Measurements from ENCODE around the gene CAMTA1. TPM values are rescaled to one million over a fixed set of nuclear protein-coding genes. Genes with fewer than 3 reads are reported as not detected.

CAMTA1 gene
- total RNA-seq, 1 experiment from 2014 or later: 82.2 TPM

- Histone ChIP-seq H3K36me3 (ENCODE audit: control insufficient read depth, insufficient read depth, low read length) (no peaks in the 10 kb centered on the region), H3K27me3 (ENCODE audit: control insufficient read depth, insufficient read depth, low read length) (no peaks in the 10 kb centered on the region), H3K27ac (ENCODE audit: low read length) (no peak overlapping the region), H3K4me1 (ENCODE audit: control insufficient read depth, insufficient read depth, low read length) (no peaks in the 10 kb centered on the region), H3K9me3 (ENCODE audit: control insufficient read depth, insufficient read depth, low read depth, low read length) (no peaks in the 10 kb centered on the region), H3K4me3 (ENCODE audit: low read depth in 2 of 2, low read length in 2 of 2) (no peak overlapping the region)
- no TSS peak for BruUV-seq (replicated peaks)
- ATAC-seq: no peak
- in situ Hi-C loops (cut with HindIII; ENCODE audit: low pct_unique_long_range_greater_than_20kb, low sequenced_read_pairs) (no loop called here), intact Hi-C loops (cut with micrococcal nuclease; ENCODE audit: unreplicated experiment) (no loop called here)
- DNase-seq (ENCODE audit: low read depth, low spot score): no peak
- ChIA-PET POLR2A (interaction anchor here (0.6 kb wide), 1 partner anchor 170 kb away, joined by 3 read pairs; no protein-coding TSS in a partner anchor), CTCF (no interaction called here)
- no peak for TF ChIP-seq POLR2AphosphoS5 (IDR thresholded peaks at IDR 0.05; ENCODE audit: low read depth, low read length)
- no peak for TF ChIP-seq REST (IDR thresholded peaks at IDR 0.05; ENCODE audit: insufficient read depth in 1 of 2, low read depth in 2 of 2, low read length in 1 of 2)
- TF ChIP-seq CTCF (IDR thresholded peaks at IDR 0.05): no peak
- TF ChIP-seq SIN3A (IDR thresholded peaks at IDR 0.05; ENCODE audit: borderline replicate concordance, insufficient read depth, low read depth, low read length): no peak
- no peak for TF ChIP-seq TCF7L2 (IDR thresholded peaks at IDR 0.05; ENCODE audit: low read depth, low read length)
Measured at GRCh38 chr1:7232441-7233236, 447.4 kb downstream of the CAMTA1 start.

- intact Hi-C loops (cut with micrococcal nuclease; ENCODE audit: unreplicated experiment): no loop called here
- DNase-seq (ENCODE audit: low read depth, low spot score) (no peak), ATAC-seq (no peak)
- Histone ChIP-seq H3K27me3 (ENCODE audit: control insufficient read depth, insufficient read depth, low read length) (no peaks in the 10 kb centered on the region), H3K27ac (ENCODE audit: low read length) (no peak overlapping the region), H3K36me3 (ENCODE audit: control insufficient read depth, insufficient read depth, low read length) (no peaks in the 10 kb centered on the region), H3K9me3 (ENCODE audit: control insufficient read depth, insufficient read depth, low read depth, low read length) (no peaks in the 10 kb centered on the region), H3K4me1 (ENCODE audit: control insufficient read depth, insufficient read depth, low read length) (no peaks in the 10 kb centered on the region), H3K4me3 (ENCODE audit: low read depth in 2 of 2, low read length in 2 of 2) (no peak overlapping the region)
- in situ Hi-C loops (cut with HindIII; ENCODE audit: low pct_unique_long_range_greater_than_20kb, low sequenced_read_pairs): no loop called here
- ChIA-PET POLR2A (no interaction called here), CTCF (no interaction called here)
- TF ChIP-seq POLR2AphosphoS5 (IDR thresholded peaks at IDR 0.05; ENCODE audit: low read depth, low read length) (no peak), SIN3A (IDR thresholded peaks at IDR 0.05; ENCODE audit: borderline replicate concordance, insufficient read depth, low read depth, low read length) (no peak), CTCF (IDR thresholded peaks at IDR 0.05) (no peak), TCF7L2 (IDR thresholded peaks at IDR 0.05; ENCODE audit: low read depth, low read length) (no peak), REST (IDR thresholded peaks at IDR 0.05; ENCODE audit: insufficient read depth in 1 of 2, low read depth in 2 of 2, low read length in 1 of 2) (no peak)
- no TSS peak for BruUV-seq (replicated peaks)
Measured at GRCh38 chr1:7233237-7233540, 447.9 kb downstream of the CAMTA1 start.
